ENCODE data around the gene OR2M3. TPM values are rescaled to one million over a fixed set of nuclear protein-coding genes. Genes with fewer than 3 reads are reported as not detected.

Gene OR2M3
- total and polyA plus RNA-seq, 9 of the 15 experiments (the other 6 are each of a cell fraction or from before 2014, with no cell fraction given): not detected

GRCh38 chr1:248189026-248189425, 8.0 kb upstream of the OR2M3 start:
- CTCF ChIA-PET (ENCODE audit: low intra/inter-chr PET ratio): no interaction called here
- H4K20me1 ChIP-seq (replicated peaks; ENCODE audit: control insufficient read depth, insufficient read depth, low read length): no peaks in the 10 kb centered on the region
- no TSS peak for BruUV-seq (replicated peaks)

More at GRCh38 chr1:248189026-248189425, 8.0 kb upstream of the OR2M3 start:
- under 1% methylated on average over 11 of the region's 11 CpGs for WGBS (ENCODE audit: insufficient coverage, low coverage, missing lambda C conversion rate)
- H3K27me3 ChIP-seq (ENCODE audit: control insufficient read depth in 2 of 2, insufficient read depth in 2 of 2, low read length in 2 of 2): no peaks in the 10 kb centered on the region
- H3K27ac ChIP-seq (ENCODE audit: extremely low read depth, low read depth, low read length): no peak overlapping the region
- H3K4me3 ChIP-seq: no peak overlapping the region
- no peaks in the 10 kb centered on the region for H3K4me1 ChIP-seq (replicated peaks in 1 of 2; ENCODE audit: control insufficient read depth in 2 of 2, insufficient read depth in 2 of 2, low read length in 2 of 2)
- H2AFZ ChIP-seq (ENCODE audit: low read depth, low read length): no peak overlapping the region
- in situ Hi-C loops (cut with MboI) (no loop called here), intact Hi-C loops (cut with micrococcal nuclease) (no loop called here)
- H3K9ac ChIP-seq (ENCODE audit: insufficient read depth in 1 of 2, low read depth in 2 of 2, low read length in 2 of 2): no peak overlapping the region
- no peaks in the 10 kb centered on the region; the same call in 1 of the 2 replicates for H3K9me3 ChIP-seq (replicated peaks; ENCODE audit: control insufficient read depth, insufficient read depth, low read depth, low read length)
- no peak for DNase-seq (ENCODE audit: extremely low read depth in 1 of 4, low spot score in 3 of 4)
- H3K4me2 ChIP-seq (ENCODE audit: insufficient read depth, low read length): no peak overlapping the region
- no peak for TF ChIP-seq ATF7 (IDR thresholded peaks at IDR 0.05)
- TF ChIP-seq RBBP5 (IDR thresholded peaks at IDR 0.05; ENCODE audit: borderline replicate concordance, insufficient read depth, low read length, poor library complexity, severe bottlenecking): no peak
- TF ChIP-seq ZNF12 (CRISPR knock-in tag; IDR thresholded peaks at IDR 0.05): no peak
- no peak for TF ChIP-seq ZNF140 (CRISPR knock-in tag; IDR thresholded peaks at IDR 0.05)
- TF ChIP-seq HMG20A (CRISPR knock-in tag; conservative IDR thresholded peaks at IDR 0.05): no peak
- TF ChIP-seq CTBP1 (IDR thresholded peaks at IDR 0.05; ENCODE audit: borderline replicate concordance): no peak
- no peak for TF ChIP-seq KDM1A (IDR thresholded peaks at IDR 0.05)
- TF ChIP-seq TFAM (CRISPR knock-in tag; conservative IDR thresholded peaks at IDR 0.05): no peak
- TF ChIP-seq MYNN (IDR thresholded peaks at IDR 0.05): no peak
- no peak for TF ChIP-seq MYNN (CRISPR knock-in tag; IDR thresholded peaks at IDR 0.05)
- TF ChIP-seq PKNOX1 (IDR thresholded peaks at IDR 0.05): no peak
- TF ChIP-seq ZNF551 (CRISPR knock-in tag; IDR thresholded peaks at IDR 0.05): no peak
- TF ChIP-seq CBX2 (IDR thresholded peaks at IDR 0.05; ENCODE audit: insufficient read depth, low read length, poor library complexity, severe bottlenecking): no peak
- no peak for TF ChIP-seq NCOR1 (IDR thresholded peaks at IDR 0.05)
- no peak for TF ChIP-seq DNMT1 (IDR thresholded peaks at IDR 0.05)
- H3K9me1 ChIP-seq (ENCODE audit: control insufficient read depth, insufficient read depth, low read length): no peaks in the 10 kb centered on the region
- POLR2A ChIA-PET: no interaction called here
- no peaks in the 10 kb centered on the region for H3K79me2 ChIP-seq (ENCODE audit: control insufficient read depth, insufficient read depth, low read length)
- no peaks in the 10 kb centered on the region for H3K36me3 ChIP-seq (ENCODE audit: control insufficient read depth, insufficient read depth, low read length)
- no peak for ATAC-seq
- FAIRE-seq: no peak
